B cell (primary cell): Measurements from ENCODE around the gene RAD51B.

Source experiments
- CTCF ChIP-seq: fragments of 200-600 bp; IDR thresholded peaks from one replicate; pipeline ENCODE4 v1.8.0; 2022; ENCODE audit warnings: antibody characterized with exemption, mild to moderate bottlenecking
- EZH2 ChIP-seq: IDR thresholded peaks from 2 replicates; pipeline ENCODE4 v1.6.1; 2012; ENCODE audit warnings: borderline replicate concordance, low read depth, mild to moderate bottlenecking, moderate library complexity, low read length; ENCODE audit not compliant: insufficient read depth, poor library complexity, severe bottlenecking

- no peak for TF ChIP-seq EZH2
- TF ChIP-seq CTCF, result no peak
Measured at GRCh38 chr14:68404146-68404527, 584.6 kb downstream of the RAD51B start.
